Upper lobe of left lung (tissue), 4 donors: ENCODE data around the gene SLF2.

Experiments
- EP300 ChIP-seq, 4 donors: sonication (generic); formaldehyde crosslinking; IDR thresholded peaks; one replicate each; pipeline ENCODE4 v1.5.1; 2017; ENCODE audit warnings: antibody characterized with exemption in 4 of 4, control low read depth in 2 of 4
- POLR2A ChIP-seq, 4 donors: fragments of 450-650 bp; IDR thresholded peaks; one replicate each; pipeline ENCODE4 v1.5.1; 2016 to 2017; ENCODE audit warnings: antibody characterized with exemption in 4 of 4, mild to moderate bottlenecking in 2 of 4
- POLR2AphosphoS5 ChIP-seq, 2 donors: sonication (generic); formaldehyde crosslinking; IDR thresholded peaks; one replicate each; pipeline ENCODE4 v1.5.1; 2017; ENCODE audit warnings: antibody characterized with exemption in 2 of 2
- TF ChIP-seq, protein P1 (sequence below), 6 experiments: fragments of 450-650 bp in 4 of 6; fragments of 200-600 bp in 2 of 6; sonication (generic) in 2 of 6; IDR thresholded peaks; one replicate each; pipeline ENCODE4 v1.5.1; 2016 to 2019; ENCODE audit warnings: antibody characterized with exemption in 6 of 6

DNA sequence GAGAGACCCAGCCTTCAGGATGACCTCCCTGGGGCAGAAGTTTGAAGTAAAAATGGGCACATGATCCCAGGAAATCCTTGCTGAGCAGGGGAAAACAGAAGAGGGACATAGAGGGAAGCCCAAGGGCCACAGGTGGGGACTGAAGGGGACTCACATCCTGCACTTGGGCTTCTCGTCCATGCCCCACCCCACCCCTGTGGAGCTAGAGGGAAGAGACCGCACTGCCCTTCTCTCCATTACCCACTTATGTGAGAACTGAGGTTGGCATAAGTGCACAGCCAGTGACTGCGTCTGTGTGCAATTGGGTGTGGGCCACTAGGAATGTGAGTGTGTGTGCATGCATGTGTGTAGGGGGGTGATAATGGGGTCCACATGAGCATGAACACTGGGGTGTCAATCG, 43.4 kb upstream of the SLF2 start:
- TF ChIP-seq, protein P1, sequence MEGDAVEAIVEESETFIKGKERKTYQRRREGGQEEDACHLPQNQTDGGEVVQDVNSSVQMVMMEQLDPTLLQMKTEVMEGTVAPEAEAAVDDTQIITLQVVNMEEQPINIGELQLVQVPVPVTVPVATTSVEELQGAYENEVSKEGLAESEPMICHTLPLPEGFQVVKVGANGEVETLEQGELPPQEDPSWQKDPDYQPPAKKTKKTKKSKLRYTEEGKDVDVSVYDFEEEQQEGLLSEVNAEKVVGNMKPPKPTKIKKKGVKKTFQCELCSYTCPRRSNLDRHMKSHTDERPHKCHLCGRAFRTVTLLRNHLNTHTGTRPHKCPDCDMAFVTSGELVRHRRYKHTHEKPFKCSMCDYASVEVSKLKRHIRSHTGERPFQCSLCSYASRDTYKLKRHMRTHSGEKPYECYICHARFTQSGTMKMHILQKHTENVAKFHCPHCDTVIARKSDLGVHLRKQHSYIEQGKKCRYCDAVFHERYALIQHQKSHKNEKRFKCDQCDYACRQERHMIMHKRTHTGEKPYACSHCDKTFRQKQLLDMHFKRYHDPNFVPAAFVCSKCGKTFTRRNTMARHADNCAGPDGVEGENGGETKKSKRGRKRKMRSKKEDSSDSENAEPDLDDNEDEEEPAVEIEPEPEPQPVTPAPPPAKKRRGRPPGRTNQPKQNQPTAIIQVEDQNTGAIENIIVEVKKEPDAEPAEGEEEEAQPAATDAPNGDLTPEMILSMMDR (IDR thresholded peaks at IDR 0.05), result no peak
- no peak for TF ChIP-seq EP300 (IDR thresholded peaks at IDR 0.05)
- TF ChIP-seq POLR2A (IDR thresholded peaks at IDR 0.05), result no peak
- TF ChIP-seq POLR2AphosphoS5 (IDR thresholded peaks at IDR 0.05), result no peak
